HG02981 (cell line): ENCODE data around the gene KREMEN1.
"Not testable (repeated sequence)": the region's sequence is repeated elsewhere in the genome, so short reads cannot be mapped to it uniquely, and the experiment has no call there.

ENCODE experiments used
- ATAC-seq: cut with Tn5 transposase; IDR thresholded peaks from one replicate; pipeline ENCODE4 v1.9.1; 2021; ENCODE audit warnings: mild to moderate bottlenecking, moderate library complexity; ENCODE audit not compliant: unreplicated experiment

The KREMEN1 gene

DNA sequence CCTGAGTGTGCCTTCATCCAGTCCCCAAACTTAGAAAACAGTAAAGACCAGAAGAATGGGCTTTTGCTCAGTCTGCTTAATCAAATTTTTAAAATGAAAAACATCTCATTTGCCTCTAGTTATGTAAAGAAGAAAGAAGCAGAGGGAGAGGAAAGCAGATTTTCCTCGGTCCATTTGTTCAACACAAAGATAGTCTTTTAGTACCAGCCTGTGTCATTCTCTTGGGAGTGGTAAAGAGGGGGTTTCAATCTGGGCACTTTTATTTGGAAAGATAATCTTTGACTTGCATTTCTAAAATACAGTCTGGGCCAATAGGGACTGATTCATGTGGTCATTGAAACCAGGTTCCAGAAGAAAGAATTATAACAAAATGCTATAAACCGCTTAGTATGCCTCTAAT is 29.5 kb downstream of the KREMEN1 start:
- no peak for ATAC-seq

DNA sequence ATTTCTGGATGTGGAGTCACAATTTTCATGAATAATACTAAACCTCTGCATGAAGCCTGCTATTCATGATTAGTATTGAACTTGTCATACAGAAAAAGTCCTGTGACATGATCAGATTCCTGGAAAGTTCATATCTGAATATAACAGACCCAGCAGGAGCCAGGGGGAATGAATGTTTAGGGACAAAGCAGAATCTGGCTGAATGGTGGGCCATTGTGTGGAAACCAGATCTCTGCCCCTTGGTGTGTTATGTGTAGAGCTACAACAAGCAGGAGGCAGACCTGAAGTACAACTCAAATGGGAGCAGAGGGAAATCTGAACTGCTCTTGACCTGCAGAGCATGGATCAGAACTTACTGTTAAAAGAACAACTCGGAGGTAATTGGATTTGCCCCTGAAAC is 30.3 kb downstream of the KREMEN1 start:
- no peak for ATAC-seq

DNA sequence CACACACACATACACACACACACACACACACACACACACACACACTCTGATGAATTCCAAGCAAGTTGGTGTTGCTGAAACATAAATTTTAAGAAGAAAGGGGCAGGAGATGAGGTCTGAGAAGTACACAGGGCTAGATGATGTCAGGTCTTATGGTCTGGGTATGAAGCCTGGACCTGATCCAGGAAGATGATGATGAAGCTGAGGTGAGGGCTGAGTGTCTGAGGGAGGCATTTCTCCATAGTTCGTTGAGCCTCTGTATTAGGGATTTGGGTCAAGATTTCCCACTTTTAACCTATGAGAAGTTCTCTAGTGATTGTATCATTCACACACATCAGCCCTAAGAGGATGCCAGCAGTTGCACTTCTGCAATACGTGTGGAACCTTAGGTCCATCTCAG is 32.6 kb downstream of the KREMEN1 start:
- no peak for ATAC-seq

DNA sequence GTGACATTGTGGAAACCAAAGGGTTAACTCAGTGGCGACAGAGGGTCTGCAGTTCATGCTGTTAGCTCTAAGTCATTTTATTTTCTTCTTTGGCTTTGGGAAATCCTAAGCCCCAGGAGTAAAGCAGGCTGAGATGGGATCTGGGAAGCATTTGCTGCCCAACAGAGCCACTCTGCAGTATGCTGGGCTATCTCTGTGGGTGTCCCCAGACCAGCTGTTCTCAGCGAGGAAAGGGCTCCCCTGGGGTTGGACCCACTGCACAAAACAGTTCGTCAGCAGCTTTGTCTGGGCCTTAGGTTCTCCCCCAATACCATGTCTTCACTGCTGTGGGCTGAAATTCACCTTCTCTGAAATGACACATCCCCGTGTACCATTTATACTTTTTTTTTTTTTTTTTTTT is 34.0 kb downstream of the KREMEN1 start:
- no peak for ATAC-seq

DNA sequence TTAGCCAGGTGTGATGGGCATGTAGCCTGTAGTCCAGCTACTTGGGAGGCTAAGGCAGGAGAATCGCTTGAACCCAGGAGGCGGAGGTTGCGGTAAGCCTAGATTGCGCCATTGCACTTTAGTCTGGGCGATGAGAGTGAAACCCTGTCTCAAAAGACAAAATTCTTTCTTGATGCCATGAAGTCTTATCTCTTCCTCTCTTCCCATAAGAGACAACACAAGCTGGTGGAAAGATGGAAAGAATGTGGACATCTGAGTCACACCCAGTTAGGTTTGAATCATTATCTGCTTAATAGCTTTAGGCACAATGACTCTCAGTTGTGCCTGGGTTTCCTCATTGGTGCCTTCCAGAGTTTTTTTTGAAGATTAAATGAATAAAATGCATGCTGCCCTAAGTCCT is 35.3 kb downstream of the KREMEN1 start:
- ATAC-seq, result no peak

DNA sequence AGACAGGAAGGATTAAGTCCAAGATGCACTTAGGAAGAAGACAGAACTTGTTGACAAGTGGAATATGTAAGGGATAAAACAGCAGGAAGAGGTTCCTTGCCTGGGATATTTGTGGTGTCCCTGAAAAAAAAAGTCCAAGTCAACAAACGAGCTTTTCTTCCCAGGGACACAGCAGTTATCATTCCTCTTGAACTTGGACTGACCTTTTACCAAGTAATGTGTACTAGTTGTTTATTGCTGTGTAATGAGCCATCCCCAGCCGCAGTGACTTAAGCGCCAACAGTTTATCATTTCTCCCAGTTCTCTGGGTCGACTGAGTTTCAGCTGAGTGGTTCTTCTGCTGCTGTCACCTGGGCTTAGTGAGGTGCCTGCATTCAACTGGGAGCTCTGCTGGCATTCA is 37.0 kb downstream of the KREMEN1 start:
- no peak for ATAC-seq

DNA sequence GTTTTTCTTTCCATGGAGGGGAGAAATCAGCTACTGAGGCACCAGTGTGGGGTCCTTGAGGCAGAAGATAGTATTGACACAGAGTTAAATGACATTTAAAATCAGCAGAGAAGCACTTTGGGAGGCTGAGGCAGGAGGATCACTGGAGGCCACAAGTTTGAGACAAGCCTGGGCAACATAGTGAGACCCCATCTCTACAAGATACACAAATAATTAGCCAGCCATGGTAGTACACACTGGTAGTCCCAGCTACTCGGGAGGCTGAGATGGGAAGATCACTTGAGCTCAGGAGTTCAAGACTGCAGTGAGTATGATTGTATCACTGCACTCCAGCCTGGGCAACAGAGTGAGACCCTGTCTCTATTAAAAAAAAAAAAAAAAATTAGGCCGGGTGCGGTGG is 38.1 kb downstream of the KREMEN1 start:
- no peak for ATAC-seq

DNA sequence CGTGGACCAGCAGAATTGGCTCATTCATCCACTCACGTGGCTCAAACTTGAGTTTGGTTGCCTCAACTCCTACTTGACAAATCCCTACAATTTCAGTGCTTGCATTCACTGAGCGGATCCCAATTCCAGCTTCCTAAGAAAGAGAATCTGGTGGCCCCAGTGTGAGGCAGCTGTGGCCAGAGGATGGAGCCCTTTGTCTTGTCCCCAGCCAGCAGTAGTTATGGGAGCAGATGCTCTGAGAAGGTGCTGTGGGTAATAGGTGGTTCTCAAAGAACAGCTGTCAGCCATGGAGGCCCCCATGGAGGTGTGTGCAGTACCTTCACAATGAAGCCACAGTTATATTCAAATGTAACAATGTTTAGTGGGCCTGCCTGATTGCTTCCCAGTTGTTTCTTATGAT is 39.3 kb downstream of the KREMEN1 start:
- ATAC-seq, result no peak

DNA sequence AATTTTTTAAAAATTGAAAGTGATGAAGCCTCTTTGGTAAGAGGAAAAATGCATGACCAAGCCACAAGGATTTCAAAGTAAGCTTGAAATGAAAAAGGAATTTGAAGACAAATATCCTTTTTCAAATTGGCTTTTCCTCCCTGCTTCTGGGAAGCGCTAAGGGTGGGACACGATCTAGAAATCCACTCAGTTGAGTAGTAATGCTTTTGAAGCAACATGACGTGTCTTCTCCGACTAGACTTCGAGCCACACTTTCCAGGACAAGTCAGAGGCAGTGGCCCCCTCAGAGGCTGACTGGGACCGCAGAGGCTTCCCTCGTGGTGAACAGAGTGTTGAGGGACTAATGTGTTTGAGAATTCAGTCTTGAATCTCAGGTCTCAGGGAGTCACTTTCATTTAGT is 39.8 kb downstream of the KREMEN1 start:
- no peak for ATAC-seq

DNA sequence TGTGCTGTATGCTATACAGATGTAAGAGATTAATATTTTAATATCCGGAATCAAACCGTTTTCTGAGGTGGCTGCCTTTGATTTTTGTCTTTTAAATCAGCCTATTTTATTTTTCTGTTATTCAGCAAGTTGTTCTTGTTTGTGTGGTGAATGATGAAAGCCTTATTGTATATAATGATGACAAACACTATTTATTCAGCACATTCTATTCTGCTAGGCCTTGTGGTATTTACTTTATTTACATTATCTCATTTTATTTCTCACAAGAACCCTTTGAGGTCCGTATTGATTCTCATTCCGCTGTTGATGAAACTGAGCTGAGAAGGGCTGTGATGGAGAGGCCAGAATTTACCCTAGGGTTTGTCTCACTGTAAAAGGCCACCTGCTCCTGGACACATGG is 40.5 kb downstream of the KREMEN1 start:
- no peak for ATAC-seq

DNA sequence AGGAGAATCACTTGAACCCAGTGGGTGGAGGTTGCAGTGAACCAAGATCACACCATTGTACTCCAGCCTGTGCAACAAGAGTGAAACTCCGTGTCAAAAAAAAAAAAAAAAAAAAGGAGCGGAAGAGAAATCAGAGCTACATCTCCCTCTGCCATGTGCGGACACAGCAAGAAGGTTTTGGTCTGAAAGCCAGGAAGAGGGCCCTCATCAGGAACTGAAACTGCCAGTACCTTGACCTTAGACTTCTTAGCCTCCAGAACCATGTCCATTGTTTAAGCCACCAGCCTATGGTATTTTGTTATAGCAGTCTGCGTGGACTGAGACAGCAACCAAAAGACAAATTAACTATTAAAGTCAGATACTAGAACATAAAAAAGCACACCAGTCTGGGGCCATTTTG is 41.6 kb downstream of the KREMEN1 start:
- no peak for ATAC-seq

DNA sequence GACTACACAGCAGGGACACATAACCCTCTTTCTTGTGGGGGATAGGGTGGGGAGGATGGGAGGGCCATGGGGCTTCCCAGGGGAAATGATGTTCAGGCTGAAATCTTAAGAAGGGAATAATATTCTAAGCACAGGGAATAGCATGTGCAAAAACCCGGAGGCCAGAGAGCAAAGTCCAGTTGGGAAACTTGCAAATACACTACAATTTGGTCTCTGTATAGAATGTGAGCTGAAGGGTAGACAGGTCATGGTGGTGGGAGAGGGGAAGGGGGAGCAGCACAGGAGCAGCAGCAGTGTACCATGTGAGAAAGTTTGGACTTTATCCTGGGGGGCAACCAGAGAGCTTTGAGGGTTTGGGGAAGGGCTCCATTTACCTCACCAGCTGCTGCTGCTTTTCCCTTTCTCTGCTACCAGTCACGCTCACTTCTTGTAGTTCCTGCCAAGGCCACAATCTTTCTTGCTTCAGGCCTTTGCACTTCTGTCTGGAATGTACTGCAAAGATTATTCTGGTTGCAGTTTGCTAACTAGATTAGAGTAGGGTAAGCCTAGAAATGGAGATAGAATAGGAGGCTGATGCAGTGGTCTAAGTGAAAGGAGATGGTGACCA is 43.0 kb downstream of the KREMEN1 start:
- ATAC-seq, result no peak

DNA sequence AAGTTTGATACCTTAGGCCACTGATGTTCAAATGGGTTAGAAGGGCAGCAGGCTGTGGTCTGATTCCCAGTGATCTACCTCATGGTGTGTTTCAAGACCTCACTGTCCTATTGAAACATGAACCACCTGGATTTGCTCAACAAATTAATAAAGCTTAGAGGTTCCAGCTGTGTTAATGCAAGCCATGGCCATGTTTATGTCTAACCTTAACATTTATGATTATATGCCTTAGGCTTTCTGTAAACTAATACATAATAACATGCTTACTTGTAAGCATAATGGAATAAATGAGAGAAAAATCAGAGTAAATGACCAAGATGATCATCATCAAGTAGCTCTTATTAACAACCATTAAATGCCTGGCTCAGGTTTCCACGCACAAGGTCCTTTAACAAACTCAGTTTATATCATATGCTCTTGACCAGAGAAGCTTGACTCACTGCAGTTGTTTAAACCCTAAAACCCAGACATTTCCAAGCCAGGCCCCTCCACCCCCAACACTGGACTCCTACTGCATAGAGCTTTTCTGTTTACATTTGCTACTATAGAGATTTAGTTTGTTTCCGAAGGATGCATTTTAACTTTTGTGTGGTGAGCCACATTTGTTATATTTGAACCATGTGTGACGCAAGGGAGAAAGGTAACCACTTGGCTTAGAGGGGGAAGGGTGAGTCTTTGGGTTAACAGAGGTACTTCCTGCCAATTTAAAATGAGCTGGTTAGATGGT is 43.7 kb downstream of the KREMEN1 start:
- no peak for ATAC-seq

DNA sequence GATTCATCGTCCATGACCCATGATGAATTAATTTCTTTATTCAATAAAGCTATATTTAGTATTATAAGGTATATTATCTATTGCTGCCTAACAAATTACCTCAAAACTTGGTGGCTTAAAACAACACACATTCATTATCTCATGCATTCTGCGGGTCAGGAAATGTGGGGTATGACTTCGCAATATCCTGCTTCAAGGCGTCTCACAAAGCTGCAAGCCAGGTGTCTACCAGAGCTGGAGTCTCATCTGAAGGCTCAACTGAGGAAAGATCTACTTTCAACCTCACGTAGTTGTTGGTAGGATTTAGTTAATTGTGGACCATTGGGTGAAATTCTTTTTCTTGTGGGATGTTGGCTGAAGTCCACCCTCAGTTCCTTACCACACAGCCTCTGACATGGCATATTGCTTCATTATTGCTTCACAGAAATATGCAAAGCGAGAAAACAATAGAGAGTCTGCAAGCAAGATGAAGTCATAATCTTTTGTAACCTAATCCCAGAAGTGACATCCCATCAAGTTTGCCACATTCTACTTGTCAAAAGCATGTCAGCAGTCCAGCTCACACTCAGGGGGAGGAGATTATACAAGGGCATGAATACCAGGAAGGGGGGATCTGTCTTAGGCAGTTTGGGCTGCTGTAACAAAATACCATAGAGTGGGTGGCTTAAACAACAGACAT is 45.1 kb downstream of the KREMEN1 start:
- no peak for ATAC-seq

DNA sequence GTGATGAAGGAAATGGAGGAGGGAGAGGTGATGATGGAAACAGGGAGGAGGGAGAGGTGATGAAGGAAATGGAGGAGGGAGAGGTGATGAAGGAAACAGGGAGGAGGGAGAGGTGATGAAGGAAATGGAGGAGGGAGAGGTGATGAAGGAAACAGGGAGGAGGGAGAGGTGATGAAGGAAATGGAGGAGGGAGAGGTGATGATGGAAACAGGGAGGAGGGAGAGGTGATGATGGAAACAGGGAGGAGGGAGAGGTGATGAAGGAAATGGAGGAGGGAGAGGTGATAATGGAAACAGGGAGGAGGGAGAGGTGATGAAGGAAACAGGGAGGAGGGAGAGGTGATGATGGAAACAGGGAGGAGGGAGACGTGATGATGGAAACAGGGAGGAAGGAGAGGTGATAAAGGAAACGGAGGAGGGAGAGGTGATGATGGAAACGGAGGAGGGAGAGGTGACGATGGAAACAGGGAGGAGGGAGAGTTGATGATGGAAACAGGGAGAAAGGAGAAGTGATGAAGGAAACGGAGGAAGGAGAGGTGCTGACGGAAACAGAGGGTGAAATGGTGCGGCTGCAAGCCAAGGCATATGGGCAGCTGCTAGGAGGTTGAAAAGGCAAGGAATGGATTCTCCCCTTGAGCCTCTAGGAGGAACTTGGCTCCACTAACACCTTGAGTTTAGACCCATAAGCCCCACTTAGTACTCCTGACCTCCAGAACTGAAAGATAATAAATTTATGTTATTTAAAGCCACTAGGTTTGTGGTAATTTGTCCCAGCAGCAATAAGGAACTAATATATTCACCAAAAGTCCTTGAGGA is 47.5 kb downstream of the KREMEN1 start:
- ATAC-seq, result not testable (repeated sequence)

DNA sequence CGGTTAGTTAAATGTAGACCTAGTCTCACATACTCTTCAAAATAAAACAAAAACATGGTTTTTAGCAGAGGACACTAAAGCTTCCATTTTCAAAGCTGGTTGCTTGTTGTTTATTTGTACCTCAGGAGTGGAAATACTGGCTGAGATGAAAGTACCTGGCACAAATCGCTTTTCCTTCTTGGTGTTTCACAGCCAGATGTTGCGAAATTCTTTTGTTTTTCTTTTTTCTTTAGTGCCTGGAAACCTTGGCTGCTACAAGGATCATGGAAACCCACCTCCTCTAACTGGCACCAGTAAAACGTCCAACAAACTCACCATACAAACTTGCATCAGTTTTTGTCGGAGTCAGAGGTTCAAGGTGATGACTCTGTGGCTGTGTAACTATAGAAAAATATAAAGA is 48.3 kb downstream of the KREMEN1 start:
- no peak for ATAC-seq

DNA sequence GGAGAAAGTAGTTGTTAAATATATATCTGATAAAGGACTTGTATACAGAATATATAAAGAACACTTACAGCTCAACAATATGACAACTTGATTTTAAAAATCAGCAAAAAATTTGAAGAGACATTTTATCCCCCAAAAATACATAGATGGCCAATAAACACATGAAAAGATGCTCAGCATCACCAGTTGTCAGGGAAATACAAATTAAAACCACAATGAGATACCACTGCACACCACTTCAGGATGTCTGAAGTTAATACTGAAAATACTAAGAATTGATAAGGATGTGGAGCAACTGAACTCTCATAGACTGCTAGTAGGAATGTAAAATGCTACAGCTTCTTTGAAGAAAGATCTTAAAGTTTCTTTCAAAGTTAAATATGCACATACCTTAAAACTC is 49.2 kb downstream of the KREMEN1 start:
- no peak for ATAC-seq

DNA sequence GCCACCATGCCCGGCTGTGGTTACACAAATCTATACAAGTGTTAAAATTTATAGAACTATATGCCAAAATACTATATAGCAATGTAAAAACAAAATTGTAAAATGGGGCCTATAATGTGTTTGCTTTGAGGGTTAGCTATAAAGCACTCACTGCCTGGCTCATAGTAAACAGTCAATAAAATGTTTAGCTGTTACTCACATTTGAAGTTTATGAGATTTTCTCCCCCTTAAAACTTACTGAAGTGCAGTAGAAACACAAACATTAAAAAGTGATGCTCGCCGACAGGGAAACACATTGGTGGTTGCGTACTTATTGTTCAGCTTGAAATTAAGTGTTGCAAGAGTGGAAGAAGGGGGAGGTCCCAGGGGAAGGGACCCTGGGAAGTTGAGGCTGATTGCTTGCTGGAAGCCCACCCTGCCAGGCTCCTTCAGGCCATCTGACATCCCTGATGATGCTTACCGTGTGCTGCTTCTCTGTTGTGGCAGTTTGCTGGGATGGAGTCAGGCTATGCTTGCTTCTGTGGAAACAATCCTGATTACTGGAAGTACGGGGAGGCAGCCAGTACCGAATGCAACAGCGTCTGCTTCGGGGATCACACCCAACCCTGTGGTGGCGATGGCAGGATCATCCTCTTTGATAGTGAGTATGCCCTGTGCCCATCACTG is 52.1 kb downstream of the KREMEN1 start:
- no peak for ATAC-seq

DNA sequence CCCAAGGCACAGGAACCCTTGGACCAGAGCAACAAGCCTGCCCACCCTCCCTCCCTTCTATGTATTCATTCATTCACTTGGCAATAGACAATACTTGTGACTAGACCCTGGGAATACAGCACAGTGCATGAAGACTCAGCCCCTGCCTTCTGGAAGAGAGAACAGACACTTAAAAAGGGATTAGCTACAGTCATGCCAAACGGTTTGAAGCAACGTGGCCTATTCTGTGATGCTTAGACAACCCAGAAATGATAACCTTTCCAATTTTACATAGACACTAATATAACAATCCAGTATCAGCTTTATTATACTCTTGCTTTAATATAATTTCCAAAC is 52.6 kb downstream of the KREMEN1 start:
- no peak for ATAC-seq

DNA sequence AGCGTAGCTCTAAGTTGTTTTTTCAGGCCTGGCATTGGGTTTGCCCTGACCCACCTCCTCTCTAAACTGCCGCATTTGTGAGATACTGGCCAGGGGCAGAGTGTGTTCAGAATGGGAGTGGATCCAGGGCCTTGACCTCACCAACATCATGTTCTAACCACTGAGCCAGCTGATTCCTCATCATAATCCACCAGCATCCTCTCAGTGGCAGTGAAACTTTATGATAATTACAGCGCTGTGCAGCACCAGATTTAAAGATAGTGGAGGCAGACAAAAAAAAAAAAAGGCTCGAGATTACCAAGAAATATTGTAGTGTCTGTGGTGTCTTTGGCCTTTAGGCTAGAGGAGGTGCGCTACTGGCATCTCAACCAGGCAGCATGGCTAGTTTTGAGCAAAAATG is 53.0 kb downstream of the KREMEN1 start:
- ATAC-seq, result no peak
